Epithelial cell of esophagus (primary cell): ENCODE results near the gene SGPP2.
A peak's percentile ranks its signal among the peaks of the same experiment; 100 is the strongest.

Experiments
- DNase-seq: peaks from one replicate; pipeline ENCODE4 v3.0.0; 2010; ENCODE audit warnings: low read depth
- H3K4me3 ChIP-seq: 2 replicates; pipeline ENCODE4 v1.5.1; 2011; ENCODE audit warnings: mild to moderate bottlenecking, low read length, control low read depth
- CTCF ChIP-seq: IDR thresholded peaks from 2 replicates; pipeline ENCODE4 v1.5.1; 2011; ENCODE audit warnings: low read depth, mild to moderate bottlenecking, low read length, control low read depth, inconsistent platforms; ENCODE audit not compliant: insufficient read depth; ENCODE audit errors: missing control alignments

SGPP2 gene

GRCh38 chr2:222563106-222563718 is 138.9 kb downstream of the SGPP2 start:
- TF ChIP-seq CTCF: no peak
- DNase-seq: no peak
- H3K4me3 ChIP-seq: no peak overlapping the region

- DNase-seq: no peak
- no peak overlapping the region for H3K4me3 ChIP-seq
- no peak for TF ChIP-seq CTCF
These were observed 139.6 kb downstream of the SGPP2 start for GRCh38 chr2:222563936-222564335.

- no peak for DNase-seq
- no peak for TF ChIP-seq CTCF
- H3K4me3 ChIP-seq: no peak overlapping the region
These were observed 141.9 kb downstream of the SGPP2 start for GRCh38 chr2:222566229-222566628.

- no peak overlapping the region for H3K4me3 ChIP-seq
- no peak for TF ChIP-seq CTCF
- DNase-seq: peak; percentile 22
These were observed 144.5 kb downstream of the SGPP2 start for GRCh38 chr2:222568865-222569264.

- TF ChIP-seq CTCF: no peak
- no peak overlapping the region for H3K4me3 ChIP-seq
- peak; percentile 11 for DNase-seq
These were observed 145.5 kb downstream of the SGPP2 start for GRCh38 chr2:222569826-222570225.

GRCh38 chr2:222572264-222572721 is 147.9 kb downstream of the SGPP2 start:
- peak; percentile 84 for DNase-seq
- no peak for TF ChIP-seq CTCF
- no peak overlapping the region for H3K4me3 ChIP-seq

- no peak overlapping the region for H3K4me3 ChIP-seq
- DNase-seq: peak; percentile 42
- TF ChIP-seq CTCF: no peak
These were observed 148.4 kb downstream of the SGPP2 start for GRCh38 chr2:222572751-222573174.
